Measurements from ENCODE around the gene ZNF74. TPM values are rescaled to one million over a fixed set of nuclear protein-coding genes. Genes with fewer than 3 reads are reported as not detected.
"Not testable (repeated sequence)": the region's sequence is repeated elsewhere in the genome, so short reads cannot be mapped to it uniquely, and the experiment has no call there.

The ZNF74 gene
- total RNA-seq, result 1 to 10 TPM; 7.9 to 8.0 TPM

DNA sequence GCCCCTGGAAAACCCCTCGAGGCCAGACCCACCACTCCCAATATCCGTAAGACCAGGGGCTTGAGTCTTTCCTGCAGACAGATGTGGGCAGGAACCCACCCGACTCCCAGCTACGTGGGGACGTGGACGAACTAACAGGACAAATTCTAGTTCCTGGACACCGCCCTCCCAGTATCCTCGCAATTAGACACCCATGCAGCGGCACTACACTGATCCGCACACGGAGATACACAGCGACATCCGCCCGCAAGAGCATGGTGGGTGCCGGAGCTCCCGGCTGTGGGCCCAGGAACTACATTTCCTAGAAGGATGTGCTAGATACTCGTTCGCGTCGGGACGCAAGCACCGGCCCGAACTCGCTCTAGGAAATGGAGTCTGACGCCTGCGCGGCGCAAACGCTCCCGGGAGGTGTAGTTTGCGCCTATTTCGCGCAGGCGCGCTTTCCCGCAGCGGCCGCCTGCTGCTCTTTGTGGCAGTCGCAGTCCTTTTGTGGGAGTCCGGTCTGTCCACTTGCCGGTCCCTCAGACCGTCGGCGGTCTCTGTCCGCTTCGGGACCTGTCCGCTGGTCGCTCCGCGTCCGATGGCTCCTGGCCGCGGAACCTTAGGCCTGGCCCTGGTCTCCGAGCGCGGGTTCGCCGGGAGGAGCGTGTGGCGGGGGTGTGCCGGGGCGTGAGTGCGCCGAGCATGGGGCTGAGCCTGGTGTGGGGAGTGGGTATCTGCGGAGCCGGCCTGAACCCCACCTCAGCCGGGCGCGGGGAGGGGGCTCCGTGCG is at the start of gene ZNF74:
Gene ZNF74, plus strand, starts transcription at position 447 of the 772 bp plus-strand sequence. CDS start 478 bp downstream, outside the sequence.
- Mint-ChIP-seq H3K4me3 (peak within 1 kb of the TSS; percentile 86), H3K4me1 (ENCODE audit: low read depth) (peaks cover 30% of the 10 kb centered on the region), H3K9me3 (peaks cover 2% of the 10 kb centered on the region), H3K36me3 (ENCODE audit: low read depth) (no peaks in the 10 kb centered on the region), H3K27ac (peak within 1 kb of the TSS; percentile 88), H3K27me3 (ENCODE audit: low read depth) (no peaks in the 10 kb centered on the region)
- DNase-seq, result peak; percentile 90
- intact Hi-C loops (cut with micrococcal nuclease), result loop anchor here (10.0 kb wide), 1 partner anchor 69 kb away; the partner anchor contains the start of gene DGCR6L
- CTCF ChIA-PET, result interaction anchor here (0.6 to 1.5 kb wide), 4 partner anchors 11 to 1223 kb away, joined by 3 to 5 read pairs (median 4); no protein-coding TSS in a partner anchor

DNA sequence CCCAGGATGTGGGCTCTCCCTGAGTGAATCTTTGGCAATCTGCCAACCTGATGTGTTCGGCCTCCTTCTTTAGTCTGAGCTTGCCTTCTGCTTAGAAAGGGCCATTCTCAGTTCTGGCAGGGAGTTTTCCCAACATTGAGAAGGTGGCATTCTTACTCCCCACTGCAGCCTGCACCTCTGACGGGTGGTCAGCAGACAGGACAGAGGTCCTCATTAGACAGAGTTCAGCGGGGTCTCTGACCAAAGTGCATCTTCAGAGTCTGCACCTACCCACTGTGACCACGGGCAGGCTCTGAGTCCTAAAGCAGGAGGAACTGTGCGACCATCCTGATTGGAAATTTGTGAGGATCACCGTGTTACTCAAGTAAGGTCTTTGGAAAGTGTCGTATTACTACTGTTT is 47.4 kb upstream of the ZNF74 start:
- H3K9me3 Mint-ChIP-seq; H3K4me1 Mint-ChIP-seq (ENCODE audit: low read depth); H3K27ac Mint-ChIP-seq; CTCF ChIA-PET; H3K4me3 Mint-ChIP-seq; H3K36me3 Mint-ChIP-seq (ENCODE audit: low read depth); DNase-seq; intact Hi-C loops (cut with micrococcal nuclease); H3K27me3 Mint-ChIP-seq (ENCODE audit: low read depth): not testable (repeated sequence)

- H3K27me3 Mint-ChIP-seq (ENCODE audit: low read depth); H3K9me3 Mint-ChIP-seq; H3K27ac Mint-ChIP-seq; H3K4me3 Mint-ChIP-seq; H3K36me3 Mint-ChIP-seq (ENCODE audit: low read depth); H3K4me1 Mint-ChIP-seq (ENCODE audit: low read depth); intact Hi-C loops (cut with micrococcal nuclease); CTCF ChIA-PET; DNase-seq: not testable (repeated sequence)
Observed at GRCh38 chr22:20352536-20352935, 41.4 kb upstream of the ZNF74 start.

DNA sequence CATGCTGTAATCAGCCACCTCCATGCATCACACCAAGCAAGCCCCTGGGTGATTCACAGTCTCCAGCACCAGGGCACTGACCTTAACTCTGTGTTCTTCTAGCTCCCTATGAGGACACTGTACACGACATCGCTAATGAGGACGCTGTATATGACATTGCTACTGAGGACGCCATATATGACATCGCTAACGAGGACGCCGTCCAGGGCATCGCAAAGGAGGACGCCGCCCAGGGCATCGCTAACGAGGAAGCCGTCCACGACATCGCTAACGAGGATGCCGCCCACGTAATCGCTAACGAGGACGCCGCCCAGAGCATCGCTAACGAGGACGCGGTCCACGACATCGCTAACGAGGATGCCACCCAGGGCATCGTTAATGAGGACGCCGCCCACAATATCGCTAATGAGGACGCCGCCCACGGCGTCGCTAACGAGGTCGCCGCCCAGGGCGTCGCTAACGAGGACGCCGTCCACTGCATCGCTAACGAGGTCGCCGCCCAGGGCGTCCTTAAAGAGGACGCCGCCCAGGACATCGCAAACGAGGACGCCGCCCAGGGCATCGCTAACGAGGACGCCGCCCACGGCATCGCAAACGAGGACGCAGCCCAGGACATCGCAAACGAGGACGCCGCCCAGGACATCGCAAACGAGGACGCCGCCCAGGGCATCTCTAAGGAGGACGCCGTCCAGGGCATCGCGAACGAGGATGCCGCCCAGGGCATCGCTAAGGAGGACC is 39.5 kb upstream of the ZNF74 start:
- no peaks in the 10 kb centered on the region for H3K4me1 Mint-ChIP-seq (ENCODE audit: low read depth)
- intact Hi-C loops (cut with micrococcal nuclease), result no loop called here
- H3K27ac Mint-ChIP-seq, result no peak overlapping the region
- H3K9me3 Mint-ChIP-seq, result no peaks in the 10 kb centered on the region
- no peak for DNase-seq
- CTCF ChIA-PET, result no interaction called here
- H3K27me3 Mint-ChIP-seq (ENCODE audit: low read depth), result no peaks in the 10 kb centered on the region
- no peaks in the 10 kb centered on the region for H3K36me3 Mint-ChIP-seq (ENCODE audit: low read depth)
- H3K4me3 Mint-ChIP-seq, result no peak overlapping the region

DNA sequence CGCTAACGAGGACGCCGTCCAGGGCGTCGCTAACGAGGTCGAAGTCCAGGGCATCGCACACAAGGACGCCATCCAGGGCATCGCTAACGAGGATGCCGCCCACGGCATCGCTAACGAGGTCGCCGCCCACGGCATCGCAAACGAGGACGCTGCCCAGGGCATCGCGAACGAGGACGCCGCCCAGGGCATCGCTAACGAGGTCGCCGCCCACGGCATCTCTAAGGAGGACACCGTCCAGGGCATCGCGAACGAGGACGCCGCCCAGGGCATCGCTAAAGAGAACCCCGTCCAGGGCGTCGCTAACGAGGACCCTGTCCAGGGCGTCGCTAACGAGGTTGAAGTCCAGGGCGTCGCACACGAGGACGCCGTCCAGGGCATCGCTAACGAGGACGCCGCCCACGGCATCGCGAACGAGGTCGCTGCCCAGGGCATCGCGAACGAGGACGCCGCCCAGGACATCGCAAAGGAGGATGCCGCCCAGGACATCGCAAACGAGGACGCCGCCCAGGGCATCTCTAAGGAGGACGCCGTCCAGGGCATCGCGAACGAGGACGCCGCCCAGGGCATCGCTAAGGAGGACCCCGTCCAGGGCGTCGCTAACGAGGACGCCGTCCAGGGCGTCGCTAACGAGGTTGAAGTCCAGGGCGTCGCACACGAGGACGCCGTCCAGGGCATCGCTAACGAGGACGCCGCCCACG is 37.9 kb upstream of the ZNF74 start:
- H3K27ac Mint-ChIP-seq; CTCF ChIA-PET; H3K9me3 Mint-ChIP-seq; H3K27me3 Mint-ChIP-seq (ENCODE audit: low read depth); H3K36me3 Mint-ChIP-seq (ENCODE audit: low read depth); H3K4me1 Mint-ChIP-seq (ENCODE audit: low read depth); H3K4me3 Mint-ChIP-seq; DNase-seq; intact Hi-C loops (cut with micrococcal nuclease): not testable (repeated sequence)

- H3K9me3 Mint-ChIP-seq; CTCF ChIA-PET; DNase-seq; H3K36me3 Mint-ChIP-seq (ENCODE audit: low read depth); H3K4me3 Mint-ChIP-seq; H3K4me1 Mint-ChIP-seq (ENCODE audit: low read depth); intact Hi-C loops (cut with micrococcal nuclease); H3K27ac Mint-ChIP-seq; H3K27me3 Mint-ChIP-seq (ENCODE audit: low read depth): not testable (repeated sequence)
Observed at GRCh38 chr22:20356906-20357305, 37.0 kb upstream of the ZNF74 start.

DNA sequence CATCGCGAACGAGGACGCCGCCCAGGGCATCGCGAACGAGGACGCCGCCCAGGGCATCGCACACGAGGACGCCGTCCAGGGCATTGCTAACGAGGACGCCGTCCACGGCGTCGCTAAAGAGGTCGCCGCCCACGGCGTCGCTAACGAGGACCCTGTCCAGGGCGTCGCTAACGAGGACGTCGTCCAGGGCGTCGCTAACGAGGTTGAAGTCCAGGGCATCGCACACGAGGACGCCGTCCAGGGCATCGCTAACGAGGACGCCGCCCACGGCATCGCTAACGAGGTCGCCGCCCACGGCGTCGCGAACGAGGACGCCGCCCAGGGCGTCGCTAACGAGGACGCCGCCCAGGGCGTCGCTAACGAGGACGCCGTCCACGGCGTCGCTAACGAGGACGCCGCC is 36.0 kb upstream of the ZNF74 start:
- CTCF ChIA-PET; H3K36me3 Mint-ChIP-seq (ENCODE audit: low read depth); H3K4me1 Mint-ChIP-seq (ENCODE audit: low read depth): not testable (repeated sequence)

DNA sequence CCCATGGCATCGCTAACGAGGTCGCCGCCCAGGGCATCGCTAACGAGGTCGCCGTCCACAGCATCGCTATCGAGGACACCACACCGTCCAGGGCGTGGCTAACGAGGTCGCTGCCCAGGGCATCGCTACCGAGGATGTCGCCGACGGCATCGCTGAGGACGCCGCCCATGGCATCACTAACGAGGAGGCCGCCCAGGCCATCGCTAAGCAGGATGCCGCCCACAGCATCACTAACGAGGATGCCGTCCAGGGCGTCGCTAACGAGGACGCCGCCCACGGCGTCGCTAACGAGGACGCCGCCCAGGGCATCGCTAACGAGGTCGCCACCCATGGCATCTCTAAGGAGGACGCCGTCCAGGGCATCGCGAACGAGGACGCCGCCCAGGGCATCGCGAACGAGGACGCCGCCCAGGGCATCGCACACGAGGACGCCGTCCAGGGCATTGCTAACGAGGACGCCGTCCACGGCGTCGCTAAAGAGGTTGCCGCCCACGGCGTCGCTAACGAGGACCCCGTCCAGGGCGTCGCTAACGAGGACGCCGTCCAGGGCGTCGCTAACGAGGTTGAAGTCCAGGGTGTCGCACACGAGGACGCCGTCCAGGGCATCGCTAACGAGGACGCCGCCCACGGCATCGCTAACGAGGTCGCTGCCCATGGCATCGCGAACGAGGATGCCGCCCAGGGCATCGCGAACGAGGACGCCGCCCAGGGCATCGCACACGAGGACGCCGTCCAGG is 35.3 kb upstream of the ZNF74 start:
- H3K36me3 Mint-ChIP-seq (ENCODE audit: low read depth); H3K27ac Mint-ChIP-seq; intact Hi-C loops (cut with micrococcal nuclease); H3K4me1 Mint-ChIP-seq (ENCODE audit: low read depth); DNase-seq; H3K27me3 Mint-ChIP-seq (ENCODE audit: low read depth); H3K4me3 Mint-ChIP-seq; H3K9me3 Mint-ChIP-seq; CTCF ChIA-PET: not testable (repeated sequence)

More for the DNA sequence above, 36.0 kb upstream of the ZNF74 start:
- H3K4me3 Mint-ChIP-seq; intact Hi-C loops (cut with micrococcal nuclease); DNase-seq; H3K9me3 Mint-ChIP-seq; H3K27me3 Mint-ChIP-seq (ENCODE audit: low read depth); H3K27ac Mint-ChIP-seq: not testable (repeated sequence)

- intact Hi-C loops (cut with micrococcal nuclease); H3K9me3 Mint-ChIP-seq; H3K4me3 Mint-ChIP-seq; H3K27me3 Mint-ChIP-seq (ENCODE audit: low read depth); H3K36me3 Mint-ChIP-seq (ENCODE audit: low read depth); H3K27ac Mint-ChIP-seq; CTCF ChIA-PET; DNase-seq: not testable (repeated sequence)
- peaks cover 14% of the 10 kb centered on the region for H3K4me1 Mint-ChIP-seq (ENCODE audit: low read depth)
Observed at GRCh38 chr22:20360261-20360660, 33.7 kb upstream of the ZNF74 start.

DNA sequence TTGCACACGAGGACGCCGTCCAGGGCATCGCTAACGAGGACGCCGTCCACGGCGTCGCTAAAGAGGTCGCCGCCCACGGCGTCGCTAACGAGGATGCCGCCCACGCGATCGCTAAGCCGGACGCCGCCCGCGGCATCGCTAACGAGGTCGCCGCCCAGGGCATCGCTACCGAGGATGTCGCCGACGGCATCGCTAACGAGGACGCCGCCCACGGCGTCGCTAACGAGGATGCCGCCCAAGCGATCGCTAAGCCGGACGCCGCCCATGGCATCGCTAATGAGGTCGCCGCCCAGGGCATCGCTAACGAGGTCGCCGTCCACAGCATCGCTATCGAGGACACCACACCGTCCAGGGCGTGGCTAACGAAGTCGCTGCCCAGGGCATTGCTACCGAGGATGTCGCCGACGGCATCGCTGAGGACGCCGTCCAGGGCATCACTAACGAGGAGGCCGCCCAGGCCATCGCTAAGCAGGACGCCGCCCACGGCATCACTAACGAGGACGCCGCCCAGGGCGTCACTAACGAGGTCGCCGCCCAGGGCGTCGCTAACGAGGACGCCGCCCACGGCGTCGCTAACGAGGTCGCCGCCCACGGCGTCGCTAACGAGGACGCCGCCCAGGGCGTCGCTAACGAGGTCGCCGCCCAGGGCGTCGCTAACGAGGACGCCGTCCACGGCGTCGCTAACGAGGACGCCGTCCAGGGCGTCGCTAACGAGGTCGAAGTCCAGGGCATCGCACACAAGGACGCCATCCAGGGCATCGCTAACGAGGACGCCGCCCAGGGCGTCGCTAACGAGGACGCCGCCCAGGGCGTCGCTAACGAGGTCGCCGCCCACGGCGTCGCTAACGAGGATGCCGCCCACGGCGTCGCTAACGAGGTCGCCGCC is 32.8 kb upstream of the ZNF74 start:
- H3K4me3 Mint-ChIP-seq; H3K9me3 Mint-ChIP-seq; intact Hi-C loops (cut with micrococcal nuclease); H3K27me3 Mint-ChIP-seq (ENCODE audit: low read depth); H3K36me3 Mint-ChIP-seq (ENCODE audit: low read depth); CTCF ChIA-PET; H3K27ac Mint-ChIP-seq; DNase-seq: not testable (repeated sequence)
- peaks cover 16% of the 10 kb centered on the region for H3K4me1 Mint-ChIP-seq (ENCODE audit: low read depth)

DNA sequence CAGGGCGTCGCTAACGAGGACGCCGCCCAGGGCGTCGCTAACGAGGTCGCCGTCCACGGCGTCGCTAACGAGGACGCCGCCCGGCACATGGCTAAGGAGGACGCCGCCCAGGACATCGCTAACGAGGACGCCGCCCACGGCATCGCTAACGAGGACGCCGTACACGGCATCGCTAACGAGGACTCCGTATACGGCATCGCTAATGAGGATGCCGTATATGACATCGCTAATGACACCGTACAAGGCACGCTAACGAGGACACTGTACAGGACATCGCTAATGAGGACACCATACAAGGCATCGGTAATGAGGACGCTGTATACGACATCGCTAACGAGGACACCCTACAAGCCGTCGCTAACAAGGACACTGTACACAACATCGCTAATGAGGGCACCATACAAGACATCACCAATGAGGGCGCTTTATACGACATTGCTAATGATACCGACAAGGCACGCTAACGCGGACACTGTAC is 32.2 kb upstream of the ZNF74 start:
- CTCF ChIA-PET; H3K9me3 Mint-ChIP-seq; H3K27me3 Mint-ChIP-seq (ENCODE audit: low read depth); H3K27ac Mint-ChIP-seq; H3K4me3 Mint-ChIP-seq; DNase-seq; intact Hi-C loops (cut with micrococcal nuclease); H3K36me3 Mint-ChIP-seq (ENCODE audit: low read depth): not testable (repeated sequence)
- H3K4me1 Mint-ChIP-seq (ENCODE audit: low read depth), result peaks cover 16% of the 10 kb centered on the region
